Tongue (tissue), 2 donors: ENCODE measurements around the gene NKX1-2. TPM values are rescaled to one million over a fixed set of nuclear protein-coding genes. Genes with fewer than 3 reads are reported as not detected.
A peak's percentile ranks its signal among the peaks of the same experiment; 100 is the strongest.
"Not testable (repeated sequence)": the region's sequence is repeated elsewhere in the genome, so short reads cannot be mapped to it uniquely, and the experiment has no call there.

Source experiments
- DNase-seq: peaks from one replicate; pipeline ENCODE4 v3.0.0-alpha.2; 2015
- total RNA-seq: library from RNA; depleted of rRNA; stranded (reverse); fragments of >200 nt; gene quantifications from one replicate; pipeline ENCODE4 v1.2.3, GENCODE V29; 2014

Gene NKX1-2
- total RNA-seq, 1 donor from 2014 or later: not detected

DNA sequence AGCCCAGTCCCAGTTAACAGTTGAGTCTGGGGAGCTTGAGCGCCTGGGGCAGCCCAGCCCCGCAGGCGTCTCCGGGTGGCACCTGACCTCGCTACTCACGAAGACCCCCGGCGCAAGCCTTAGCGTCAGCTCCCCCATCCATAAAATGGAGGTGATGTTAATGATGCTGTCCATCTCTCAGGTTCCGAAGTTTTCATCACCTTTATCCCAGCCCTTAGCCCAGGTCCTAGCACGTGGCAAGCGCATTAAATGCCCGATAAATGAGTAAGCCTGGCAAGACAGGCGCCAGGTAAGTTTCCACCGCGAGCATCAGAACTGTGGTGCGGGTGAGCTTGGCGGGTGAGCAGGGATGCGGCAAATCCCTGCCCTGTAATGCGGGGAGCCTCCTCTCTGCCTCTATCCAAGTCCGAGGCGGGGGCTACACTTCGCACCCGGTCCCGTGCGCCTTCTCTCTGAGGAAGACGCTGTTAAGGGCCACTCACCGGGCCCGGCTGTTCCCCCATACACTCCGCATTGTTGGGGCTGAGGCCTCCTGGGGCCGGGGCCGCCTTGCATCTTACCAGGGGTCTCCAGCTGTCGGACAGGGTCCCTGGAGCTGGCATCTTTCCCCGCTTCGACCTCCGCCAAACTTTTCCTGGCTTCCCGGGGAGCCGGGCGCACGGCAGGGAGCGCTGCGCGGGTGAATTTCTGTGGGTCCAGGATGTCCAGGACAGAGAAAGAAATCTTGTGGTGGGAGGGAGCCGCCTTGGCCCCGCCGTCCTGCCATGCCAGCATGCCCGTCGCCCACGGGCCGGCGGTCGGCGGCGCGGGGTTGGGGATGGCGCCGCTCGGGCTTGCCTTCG is 444 bp downstream of the NKX1-2 start:
- no peak for DNase-seq

- DNase-seq: no peak
Measured at GRCh38 chr10:124448696-124449169, 1.1 kb downstream of the NKX1-2 start.

GRCh38 chr10:124447751-124448466 is 1.9 kb downstream of the NKX1-2 start:
- no peak for DNase-seq

DNA sequence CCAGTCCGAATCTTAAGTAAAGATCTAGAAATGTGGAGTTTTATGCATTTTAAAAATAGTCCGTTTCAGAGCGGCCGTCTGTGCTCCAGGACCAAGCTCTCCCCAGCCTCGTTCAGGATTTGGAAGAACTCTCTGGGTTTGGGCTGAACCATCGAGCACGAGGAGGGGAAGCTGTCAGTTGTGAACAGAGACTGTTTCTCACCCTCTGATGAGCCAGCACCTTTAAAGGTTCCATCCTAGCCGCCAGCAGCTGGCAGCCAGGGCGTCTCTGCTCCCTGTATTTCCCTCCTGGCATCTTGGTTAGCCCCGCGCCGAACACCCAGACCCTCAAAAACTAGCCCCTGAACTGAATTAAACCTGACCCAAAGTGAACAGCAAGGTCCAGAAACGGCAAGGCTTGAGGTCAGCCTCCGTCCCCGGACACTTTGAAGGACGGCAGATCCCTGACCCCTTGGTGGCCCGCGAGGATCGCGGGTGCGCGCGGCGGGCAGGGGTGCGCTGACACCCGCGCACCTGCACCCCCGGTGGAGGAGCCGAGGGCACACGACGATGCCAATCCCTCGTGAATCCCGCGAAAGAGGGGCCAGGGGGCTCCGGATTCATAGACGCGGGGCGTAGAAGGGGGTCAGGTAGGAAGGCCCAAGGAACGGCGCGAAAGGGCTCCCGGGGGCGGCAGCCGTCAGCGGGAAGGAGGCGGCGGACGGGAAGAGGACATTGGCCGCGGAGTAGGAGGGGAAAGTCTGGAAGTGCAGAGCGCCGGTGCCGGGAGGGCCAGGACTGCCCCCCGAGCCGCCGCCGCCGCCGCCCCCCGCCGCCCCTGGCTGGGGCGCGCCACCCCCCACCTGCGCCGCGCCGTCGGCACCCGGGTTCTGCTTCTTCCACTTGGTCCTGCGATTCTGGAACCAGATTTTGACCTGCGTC is 2.7 kb downstream of the NKX1-2 start:
- DNase-seq: no peak

GRCh38 chr10:124441694-124442093 is 8.1 kb downstream of the NKX1-2 start:
- DNase-seq: not testable (repeated sequence)

DNA sequence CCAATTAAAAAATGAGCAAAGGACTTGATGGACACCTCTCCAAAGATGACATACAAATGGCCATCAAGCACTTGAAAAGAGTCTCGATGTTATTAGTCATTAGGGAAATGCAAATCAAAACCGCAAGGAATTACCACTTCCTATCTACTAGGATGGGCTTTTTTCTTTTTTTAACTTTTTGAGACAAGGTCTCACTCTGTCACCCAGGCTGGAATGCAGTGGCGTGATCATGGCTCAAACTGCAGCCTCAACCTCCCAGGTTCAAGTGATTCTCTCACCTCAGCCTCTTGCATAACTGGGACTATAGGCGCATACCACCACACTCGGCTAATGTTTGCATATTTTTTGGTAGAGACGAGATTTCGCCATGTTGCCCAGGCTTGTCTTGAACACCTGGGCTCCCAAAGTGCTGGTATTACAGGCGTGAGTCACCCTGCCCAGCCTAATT is 13.6 kb downstream of the NKX1-2 start:
- no peak for DNase-seq

GRCh38 chr10:124435683-124436082 is 14.2 kb downstream of the NKX1-2 start:
- not testable (repeated sequence) for DNase-seq

- no peak for DNase-seq
Measured at GRCh38 chr10:124433461-124433860, 16.4 kb downstream of the NKX1-2 start.

- DNase-seq: no peak
Measured at GRCh38 chr10:124430077-124430476, 19.8 kb downstream of the NKX1-2 start.

DNA sequence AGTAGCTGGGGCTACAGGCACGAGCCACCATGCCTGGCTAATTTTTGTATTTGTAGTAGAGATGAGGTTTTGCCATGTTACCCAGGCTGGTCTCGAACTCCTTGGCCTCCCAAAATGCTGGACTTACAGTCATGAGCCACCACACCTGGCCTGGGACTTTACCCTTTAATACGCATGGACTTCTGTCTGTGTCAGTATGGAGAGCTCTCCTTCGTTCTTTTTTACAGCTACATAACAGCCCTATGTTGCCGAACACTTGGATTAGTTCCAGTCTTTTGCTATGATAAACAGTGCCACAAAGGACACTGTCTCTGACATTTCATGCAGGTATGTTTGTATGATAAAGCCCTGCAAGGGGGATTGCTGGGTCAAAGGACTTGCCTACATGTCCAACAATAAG is 20.3 kb downstream of the NKX1-2 start:
- no peak for DNase-seq

DNA sequence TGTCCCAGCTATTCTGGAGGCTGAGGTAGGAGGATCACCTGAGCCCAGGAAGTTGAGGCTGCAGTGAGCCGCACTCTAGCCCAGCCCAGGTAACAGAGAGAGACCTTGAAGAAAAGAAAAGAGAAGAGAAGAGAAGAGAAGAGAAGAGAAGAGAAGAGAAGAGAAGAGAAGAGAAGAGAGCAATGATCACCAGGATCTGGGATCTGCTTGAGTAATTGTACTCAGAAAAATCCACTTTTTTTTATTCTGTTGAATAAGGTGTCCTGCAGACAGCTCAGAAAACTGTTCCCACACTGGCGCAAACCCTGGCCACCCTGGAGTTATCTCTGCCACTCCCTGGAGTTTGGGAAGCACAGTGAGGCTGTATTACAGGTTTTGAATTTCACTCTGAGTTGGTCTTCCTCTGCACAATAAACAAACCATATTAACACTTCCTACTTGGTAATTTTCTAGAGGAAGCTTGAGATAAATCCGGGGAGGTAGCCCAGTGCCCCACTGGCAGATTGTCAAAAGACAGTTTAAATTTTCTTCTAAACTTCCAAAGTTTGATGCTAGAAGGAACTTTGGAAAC is 21.5 kb downstream of the NKX1-2 start:
- DNase-seq: no peak

- no peak for DNase-seq
Measured at GRCh38 chr10:124425227-124425962, 24.4 kb downstream of the NKX1-2 start.

- DNase-seq: no peak
Measured at GRCh38 chr10:124423813-124424212, 26.0 kb downstream of the NKX1-2 start.

DNA sequence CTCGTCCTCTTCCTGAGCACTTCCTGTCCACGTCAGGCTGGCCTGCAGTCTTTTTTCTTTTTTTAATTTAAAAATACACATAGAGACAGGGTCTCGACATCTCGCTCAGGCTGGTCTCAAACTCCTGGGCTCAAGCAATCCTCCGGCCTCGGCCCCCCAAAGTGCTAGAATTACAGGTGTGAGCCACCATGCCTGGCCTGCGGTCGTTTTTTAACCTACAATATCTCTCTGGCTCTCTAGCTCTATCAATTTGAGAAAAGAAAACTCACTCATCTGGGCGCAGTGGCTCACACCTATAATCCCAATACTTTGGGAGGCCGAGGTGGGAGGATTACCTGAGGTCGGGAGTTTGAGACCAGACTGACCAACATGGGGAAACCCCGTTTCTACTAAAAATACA is 27.1 kb downstream of the NKX1-2 start:
- DNase-seq: no peak

DNA sequence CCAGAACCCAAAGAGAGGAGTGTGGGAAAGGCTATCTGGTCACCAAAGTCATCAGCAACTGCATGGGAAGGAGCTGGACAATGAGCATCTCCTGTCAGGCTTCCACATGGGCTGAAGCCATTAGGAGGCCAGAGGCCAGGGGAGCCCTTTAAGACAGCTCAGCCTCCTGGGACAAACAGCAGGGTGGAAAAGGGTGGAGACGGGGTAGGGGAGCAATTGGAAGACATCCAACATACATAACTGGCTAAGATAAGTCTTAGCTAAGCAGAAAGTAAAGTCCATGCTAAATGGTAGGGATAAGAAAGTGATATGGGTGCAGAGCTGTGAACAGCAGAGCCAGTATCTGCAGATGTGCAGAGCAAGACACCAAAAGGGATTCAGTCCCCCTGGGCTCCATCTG is 29.6 kb downstream of the NKX1-2 start:
- no peak for DNase-seq

DNA sequence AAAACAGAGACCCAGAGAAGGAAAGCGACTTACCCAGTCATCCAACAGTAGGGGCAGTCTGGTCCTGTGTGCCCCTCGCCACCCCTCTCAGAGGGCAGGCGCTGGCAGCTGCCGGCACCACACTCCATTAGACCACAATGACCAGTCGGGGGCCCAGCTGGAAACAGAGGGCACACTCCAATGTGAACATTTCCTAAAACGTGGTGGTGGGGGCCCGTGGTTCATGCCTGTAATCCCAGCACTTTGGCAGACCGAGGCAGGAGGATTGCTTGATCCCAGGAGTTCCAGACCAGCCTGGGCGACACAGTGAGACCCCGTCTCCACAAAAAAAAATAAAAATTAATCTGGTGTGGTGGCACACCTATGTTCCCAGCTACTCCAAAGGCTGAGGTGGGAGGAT is 30.2 kb downstream of the NKX1-2 start:
- DNase-seq: no peak

GRCh38 chr10:124418726-124419501 is 30.9 kb downstream of the NKX1-2 start, which contains the start of gene OAT:
OAT (minus strand) TSS chr10:124418923; CDS start chr10:124412171, 6,752 bp downstream.
- peak; percentile 99 for DNase-seq

GRCh38 chr10:124417895-124418725 is 31.7 kb downstream of the NKX1-2 start:
- peak; percentile 70 for DNase-seq

DNA sequence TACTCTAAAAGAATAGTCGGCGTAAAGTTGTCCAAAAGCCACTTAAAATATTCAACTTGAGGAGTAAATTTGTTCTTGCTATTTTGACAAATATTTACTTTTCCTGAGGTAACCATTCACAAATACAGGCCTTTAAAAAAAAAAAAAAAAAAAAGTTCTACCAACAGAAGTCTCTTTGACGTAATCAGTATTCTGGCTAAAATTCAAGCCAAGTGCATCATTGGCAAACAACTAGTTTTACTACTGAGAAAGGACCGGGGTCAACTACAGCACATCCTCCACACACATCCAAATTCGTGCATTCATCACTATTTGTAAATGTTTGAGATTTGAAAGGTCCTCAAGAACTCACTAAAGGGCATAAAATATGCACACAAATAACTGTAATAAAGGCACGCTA is 33.1 kb downstream of the NKX1-2 start:
- peak; percentile 68 for DNase-seq
